GM18520 (cell line): Measurements from ENCODE around the gene PVALB.

ENCODE experiments used
- ATAC-seq: cut with Tn5 transposase; IDR thresholded peaks from one replicate; pipeline ENCODE4 v1.9.1; 2021; ENCODE audit not compliant: unreplicated experiment

PVALB gene

DNA sequence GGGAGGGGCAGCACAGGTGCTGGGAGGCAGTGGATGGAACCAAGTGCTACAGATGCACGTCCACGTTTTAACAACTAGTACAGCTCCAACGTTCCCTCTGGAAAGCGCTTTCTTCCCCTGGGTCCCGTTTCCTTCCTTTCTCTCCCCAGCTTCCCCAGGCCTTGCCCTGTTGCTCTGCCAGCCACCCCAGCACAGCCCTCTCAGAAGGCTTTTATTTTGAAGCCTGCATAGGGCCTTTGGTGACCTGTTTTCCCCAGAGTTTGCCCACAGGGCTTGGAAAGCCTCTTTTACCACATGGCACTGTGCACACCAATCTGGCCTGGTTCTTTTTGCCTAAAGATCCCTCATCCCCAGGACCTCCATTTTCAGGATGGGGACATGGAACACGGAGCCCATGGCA lies 30.1 kb upstream of the PVALB start:
- ATAC-seq = no peak

DNA sequence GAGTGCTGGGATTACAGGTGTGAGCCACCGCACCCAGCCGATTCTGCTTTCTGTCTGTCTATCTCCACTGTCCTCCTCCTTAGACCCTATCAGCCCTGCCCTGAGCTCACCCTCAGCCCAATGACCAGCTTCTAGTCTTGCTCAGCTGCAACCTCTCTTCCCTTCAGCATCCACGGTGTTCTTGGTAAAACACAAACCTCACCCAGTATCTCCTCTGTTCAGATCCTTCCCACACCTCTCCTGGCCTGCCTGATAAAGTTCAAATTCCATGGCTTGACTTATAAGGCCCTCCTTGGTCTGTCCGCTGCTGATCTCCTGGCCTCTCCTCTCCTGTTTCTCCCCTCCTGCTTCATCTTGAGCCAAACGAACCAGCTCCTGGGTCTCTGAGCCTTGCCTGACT lies 29.4 kb upstream of the PVALB start:
- ATAC-seq = no peak

DNA sequence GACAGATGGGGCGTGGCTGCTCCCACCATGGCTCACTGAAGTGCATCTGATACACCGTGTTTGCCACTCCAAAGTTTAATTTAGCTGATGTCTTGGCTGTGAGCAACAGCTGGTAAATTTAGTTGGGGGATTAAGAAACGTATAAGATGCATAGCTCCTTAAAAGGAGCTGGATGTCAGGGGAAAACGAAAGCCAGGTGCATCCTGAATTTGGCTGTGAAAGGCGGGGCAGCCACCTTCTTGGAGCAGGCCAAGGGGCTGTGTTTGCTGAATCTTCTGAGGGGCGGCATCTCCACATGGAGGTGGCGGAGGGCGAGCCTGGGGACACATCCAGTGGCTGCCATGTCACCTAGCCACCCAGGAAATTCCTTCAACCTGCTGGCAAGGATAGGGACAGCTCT lies 23.3 kb upstream of the PVALB start:
- ATAC-seq = no peak

DNA sequence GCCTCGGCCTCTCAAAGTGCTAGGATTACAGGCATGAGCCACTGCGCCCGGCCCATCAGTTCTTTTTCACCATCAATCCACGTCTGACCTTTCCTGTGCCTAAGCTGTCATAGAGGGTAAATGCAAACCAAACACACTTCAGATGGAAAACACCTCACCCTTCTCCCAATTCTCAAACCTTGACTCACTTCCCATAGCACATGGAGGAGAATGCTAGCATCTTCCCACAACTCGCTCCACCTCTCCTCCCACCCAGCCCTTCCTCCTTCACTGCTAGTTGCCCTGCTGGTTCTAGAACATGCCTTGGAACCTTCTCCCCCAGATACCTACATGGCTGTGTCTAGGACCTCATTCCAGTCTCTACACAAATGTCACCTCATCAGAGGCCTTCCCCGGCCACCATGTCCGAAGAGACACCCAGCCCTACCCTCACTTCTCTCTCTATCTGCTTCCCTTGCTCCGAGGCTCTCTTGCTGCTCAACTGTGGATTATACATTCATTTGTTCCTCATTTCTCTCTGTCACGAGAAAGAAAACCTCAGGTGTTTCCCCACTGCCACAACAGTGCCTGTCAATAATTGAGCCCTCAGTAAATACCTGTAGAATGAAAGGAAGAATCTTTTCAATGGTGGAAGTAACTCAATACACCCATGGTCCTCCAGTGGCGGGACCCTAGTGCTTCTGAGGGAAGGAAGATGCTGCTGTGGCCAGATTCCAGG lies 22.7 kb upstream of the PVALB start:
- ATAC-seq = no peak

DNA sequence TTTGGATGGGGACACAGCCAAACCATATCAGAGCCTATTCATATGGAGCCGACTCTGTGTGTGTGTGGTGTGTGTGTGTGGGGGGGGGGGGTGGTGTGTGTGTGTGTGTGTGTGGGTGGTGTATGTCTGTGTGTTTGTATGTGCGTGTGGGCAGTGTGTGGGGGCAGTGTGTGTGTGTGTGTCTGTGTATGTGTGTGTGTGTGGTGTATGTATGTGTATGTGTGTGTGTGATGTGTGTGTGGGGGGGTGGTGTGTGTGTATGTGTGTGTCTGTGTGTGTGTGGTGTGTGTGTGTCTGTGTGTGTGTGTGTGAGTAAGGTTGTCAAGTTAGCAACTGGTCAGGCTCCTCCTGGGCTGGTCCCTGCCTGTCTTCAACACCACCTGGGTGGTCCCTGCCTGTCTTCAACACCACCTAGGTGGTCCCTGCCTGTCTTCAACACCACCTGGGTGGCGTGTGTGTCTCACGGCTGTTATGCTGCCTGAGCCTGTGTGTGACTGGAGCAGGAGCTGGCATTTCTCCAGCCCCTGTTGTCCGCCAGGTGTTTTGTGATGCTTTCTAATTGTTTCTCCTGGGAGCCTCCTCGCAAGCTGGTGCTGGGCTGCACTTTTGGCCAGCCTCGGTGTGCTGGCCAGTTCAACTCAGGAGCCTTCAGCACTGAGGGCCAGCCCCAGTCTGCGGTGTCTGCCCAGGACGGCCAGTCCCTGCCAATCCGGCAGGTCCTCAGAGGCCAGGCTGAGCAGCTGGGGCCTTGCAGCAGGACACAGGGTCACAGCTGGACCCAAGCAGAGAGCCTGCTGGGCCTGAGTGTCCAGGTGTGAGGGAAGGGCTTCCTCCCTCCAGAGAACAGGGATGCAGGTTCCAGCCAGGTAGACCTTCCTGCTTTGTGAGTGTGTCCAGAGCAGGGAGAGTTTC lies 21.5 kb upstream of the PVALB start:
- no peak for ATAC-seq

DNA sequence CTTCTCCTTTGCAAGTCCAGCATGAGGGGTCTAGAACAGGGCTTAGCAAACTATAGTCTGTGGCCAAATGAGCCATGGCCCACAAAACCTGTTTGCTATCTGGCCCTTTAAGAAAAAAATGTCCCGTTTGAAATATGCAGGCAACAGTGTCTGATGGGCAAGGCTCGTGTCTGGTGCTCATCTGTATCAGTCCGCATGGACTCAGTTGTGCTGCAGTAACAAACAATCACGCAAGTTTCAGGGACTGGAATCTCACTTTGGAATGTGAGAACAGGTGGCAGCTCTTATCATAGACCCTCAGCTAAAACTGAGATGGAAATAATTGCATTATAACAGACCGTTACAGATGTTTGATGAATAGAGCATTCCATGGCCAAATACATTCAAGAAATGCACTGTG lies 19.1 kb upstream of the PVALB start:
- no peak for ATAC-seq

DNA sequence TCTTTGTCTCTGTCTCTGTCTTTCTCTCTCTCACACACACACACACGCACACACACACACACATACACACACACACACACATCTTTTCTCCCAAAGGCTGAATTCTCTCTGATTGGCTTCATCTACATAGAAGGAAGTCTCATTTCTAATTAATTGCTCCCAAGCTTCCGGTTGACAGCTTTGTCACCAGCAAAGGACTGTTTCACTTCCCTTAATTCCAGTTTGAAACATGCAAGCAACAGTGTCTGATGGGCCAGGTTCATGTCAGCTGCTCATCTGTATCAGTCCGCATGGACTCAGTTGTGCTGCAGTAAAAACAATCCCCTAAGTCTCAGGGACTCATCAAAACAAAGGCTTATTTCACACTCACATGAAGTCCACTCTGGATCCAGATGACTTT lies 16.2 kb upstream of the PVALB start:
- ATAC-seq = no peak

DNA sequence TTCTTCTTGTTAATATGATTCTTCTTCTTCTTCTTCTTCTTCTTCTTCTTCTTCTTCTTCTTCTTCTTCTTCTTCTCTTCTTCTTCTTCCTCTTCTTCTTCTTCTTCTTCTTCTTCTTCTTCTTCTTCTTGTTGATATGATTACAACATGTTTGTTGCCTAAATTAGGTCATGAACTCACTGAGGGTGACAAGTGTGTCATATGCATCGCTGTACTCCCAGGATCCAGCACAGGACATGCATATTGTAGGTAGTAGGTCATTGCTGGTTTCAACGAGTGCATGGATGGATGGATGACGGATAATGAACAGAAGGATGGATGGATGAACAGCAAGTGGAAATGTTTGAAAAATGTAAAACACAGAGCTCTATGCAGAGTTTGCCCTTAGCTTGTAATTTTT lies 14.9 kb upstream of the PVALB start:
- ATAC-seq = no peak

DNA sequence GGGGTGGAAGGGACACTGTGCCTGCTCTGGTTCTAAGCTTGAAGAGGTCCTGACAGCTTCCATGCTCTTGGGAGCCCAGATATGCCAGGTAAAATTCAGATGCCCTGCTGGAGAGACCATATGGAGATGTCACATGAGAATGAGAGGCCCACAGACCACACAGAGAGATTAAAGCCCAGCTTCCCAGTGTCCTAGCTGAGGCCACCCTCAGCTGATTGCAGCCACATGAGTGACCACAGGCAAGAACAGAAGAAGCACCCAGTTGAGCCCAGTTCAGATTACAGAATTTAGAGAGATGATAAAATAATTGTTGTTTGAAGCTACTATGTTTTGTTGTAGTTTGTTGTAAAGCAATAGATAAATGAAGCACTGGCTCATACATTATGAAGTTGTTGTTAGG lies 14.4 kb upstream of the PVALB start:
- no peak for ATAC-seq

DNA sequence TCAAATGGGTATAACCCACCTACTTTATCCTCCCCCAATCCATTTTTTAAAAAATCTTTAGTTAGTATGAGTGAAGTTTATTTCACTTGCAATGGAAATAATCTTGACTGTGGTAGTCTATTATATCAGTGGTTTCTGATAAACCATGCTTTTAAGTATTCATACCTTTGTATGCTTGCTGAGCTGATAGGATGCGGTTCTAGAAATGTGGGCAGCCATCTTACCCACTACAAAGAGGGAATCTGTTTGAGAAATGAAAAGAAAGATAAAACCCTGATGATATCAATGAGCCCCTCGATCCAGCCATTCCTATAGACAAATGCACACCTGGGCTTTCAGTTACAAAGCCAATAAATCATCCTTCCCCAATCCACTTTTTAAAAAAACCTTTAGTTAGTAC lies 13.8 kb upstream of the PVALB start:
- no peak for ATAC-seq

DNA sequence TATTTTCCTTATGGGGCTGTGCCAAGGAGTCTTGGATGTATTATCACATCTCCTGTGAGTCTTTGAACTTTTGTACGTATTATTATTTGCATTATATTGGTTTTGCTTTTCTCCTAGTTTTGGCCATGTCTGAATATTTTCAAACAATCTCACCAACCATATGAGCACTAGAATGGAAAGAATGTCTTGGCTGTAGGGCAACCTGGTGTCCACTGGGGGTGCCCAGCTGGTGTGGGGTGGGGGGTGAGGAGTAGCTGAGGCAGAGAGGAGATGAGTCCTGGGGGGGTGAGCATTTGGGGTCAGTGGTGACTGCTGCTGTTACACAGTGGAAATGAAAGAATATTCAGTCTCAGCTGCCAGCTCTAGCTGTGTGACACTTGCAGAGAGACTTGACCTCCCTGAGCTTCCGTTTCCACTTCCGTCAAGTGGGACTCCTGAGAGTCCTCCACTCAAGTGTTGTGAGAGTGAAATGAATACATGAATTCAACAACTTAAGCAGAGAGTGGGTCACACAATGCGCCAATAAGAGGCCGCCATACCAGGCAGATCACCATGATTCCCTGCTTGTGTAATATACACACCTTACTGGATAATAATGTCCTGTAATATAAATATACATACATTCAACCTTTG lies 12.7 kb upstream of the PVALB start:
- ATAC-seq = no peak

DNA sequence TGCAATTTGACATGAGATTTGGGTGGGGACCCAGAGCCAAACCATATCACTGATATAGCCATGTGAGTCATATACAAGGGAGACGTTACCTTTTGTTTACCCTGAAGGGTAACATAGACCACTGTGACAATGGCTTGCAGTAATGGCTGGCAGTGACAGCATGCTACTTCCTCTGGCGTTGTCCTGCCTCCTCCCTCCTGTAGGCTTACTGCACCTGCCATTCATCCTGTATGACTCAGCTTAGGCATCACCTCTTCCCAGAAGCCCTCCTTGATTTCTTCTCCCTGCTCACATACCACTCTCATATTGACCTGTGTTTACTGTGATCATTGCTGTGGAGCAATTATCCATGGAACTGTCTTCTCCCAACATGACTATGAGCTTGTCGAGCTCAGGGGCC lies 12.0 kb upstream of the PVALB start:
- ATAC-seq = no peak

DNA sequence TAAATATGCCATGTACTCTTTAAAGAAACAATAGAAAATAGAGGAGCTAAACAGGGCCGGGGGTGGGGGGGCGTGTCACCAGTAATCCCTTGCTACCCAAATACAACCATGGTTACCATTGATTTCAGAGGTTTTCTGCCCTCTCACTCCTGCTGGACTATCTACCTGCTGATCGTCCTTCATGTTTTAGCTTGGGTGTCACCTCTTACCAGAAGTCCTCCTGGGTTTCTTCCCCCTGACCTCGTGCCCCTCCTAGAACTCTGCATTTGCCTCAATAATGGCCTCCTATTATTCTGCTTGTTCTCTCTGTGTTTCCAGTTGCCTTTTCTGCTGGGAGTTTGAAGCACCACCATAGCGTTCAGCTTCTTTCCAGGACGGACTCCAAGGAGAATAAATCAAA lies 9.4 kb upstream of the PVALB start:
- no peak for ATAC-seq

DNA sequence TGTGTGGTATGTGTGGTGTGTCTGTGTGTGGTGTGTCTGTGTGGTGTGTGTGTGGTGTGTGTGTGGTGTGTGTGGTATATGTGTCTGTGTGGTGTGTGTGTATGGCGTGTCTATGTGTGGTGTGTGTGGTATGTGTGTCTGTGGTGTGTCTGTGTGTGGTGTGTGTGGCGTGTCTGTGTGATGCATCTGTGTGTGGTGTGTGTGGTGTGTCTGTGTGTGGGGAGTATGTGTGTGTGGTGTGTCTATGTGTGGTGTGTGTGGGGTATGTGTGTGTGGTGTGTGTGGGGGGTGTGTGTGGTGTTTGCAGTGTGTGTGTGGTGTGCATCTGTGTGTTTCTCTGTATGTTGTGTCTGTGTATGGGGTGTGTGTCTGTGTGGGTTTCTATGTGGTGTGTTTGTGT lies 7.8 kb upstream of the PVALB start:
- ATAC-seq = no peak

DNA sequence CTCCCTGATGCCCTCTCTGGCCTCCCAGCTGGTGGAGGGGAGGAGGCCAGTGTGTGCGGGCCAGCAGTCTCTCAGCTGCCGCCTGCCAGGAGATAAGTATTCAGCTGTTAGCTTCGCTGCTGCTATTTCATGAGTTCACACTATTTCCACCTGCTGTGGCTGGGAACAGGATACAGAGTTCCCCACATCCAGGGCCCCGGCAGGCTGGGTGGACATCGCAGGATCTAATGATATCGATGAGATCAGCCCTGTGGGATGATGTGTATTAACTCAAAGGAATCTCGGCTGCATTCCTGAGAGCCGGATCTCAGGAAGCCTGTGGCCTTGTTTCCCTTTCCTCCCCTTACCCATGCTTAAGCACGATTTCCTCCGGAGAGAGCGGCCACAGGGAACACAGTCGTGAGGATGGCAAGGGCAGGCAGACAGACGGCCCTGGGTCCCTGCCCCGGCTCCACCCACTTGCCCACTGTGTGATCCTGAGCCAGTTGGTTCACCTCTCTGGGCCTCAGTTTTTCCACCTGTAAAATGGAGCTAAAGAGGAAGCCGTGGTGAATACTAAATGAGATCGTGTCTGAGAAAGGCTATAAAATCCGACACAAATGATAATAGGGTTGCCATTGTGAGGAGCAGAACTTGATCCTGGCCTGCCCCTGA lies 6.5 kb upstream of the PVALB start:
- no peak for ATAC-seq

DNA sequence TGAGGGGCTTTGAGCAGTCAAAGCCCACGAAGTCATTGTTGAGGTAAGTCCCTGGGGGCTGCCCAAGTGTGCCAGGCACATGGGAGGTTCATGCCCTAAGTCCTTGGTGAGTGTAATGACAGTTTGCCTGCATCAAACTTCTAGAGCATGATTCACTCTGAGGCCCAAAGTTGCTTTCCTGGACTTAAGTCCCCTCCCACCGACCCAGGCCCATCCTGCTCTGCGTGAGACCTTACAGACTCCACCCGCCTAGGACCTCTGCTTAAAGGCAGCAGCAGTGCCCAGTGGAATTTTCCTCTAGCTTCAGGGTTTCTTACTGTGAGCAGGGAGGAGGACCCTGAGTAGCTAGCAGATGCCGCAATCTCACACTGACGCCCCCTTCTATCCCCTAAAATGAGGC lies 5.7 kb upstream of the PVALB start:
- ATAC-seq = no peak

DNA sequence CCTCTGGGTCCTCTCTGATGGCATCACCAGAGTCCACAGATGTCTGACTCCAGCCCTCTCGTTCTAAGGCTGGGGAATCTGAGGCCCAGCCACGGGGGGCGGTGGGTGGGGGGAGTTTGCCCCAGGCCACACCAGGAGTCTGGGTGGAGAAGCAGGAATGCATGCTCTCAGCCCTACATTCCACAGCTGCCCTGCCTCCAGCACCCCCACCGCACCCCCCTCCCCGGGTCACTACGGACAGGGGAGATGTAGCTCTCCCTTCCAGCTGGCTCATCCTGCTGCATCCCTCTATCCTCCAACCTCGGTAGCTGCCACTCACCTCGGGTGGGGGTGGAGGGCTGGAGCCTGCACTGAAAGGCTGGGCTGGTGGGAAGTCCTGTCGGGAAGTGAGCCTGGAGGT lies 2.3 kb upstream of the PVALB start:
- no peak for ATAC-seq

DNA sequence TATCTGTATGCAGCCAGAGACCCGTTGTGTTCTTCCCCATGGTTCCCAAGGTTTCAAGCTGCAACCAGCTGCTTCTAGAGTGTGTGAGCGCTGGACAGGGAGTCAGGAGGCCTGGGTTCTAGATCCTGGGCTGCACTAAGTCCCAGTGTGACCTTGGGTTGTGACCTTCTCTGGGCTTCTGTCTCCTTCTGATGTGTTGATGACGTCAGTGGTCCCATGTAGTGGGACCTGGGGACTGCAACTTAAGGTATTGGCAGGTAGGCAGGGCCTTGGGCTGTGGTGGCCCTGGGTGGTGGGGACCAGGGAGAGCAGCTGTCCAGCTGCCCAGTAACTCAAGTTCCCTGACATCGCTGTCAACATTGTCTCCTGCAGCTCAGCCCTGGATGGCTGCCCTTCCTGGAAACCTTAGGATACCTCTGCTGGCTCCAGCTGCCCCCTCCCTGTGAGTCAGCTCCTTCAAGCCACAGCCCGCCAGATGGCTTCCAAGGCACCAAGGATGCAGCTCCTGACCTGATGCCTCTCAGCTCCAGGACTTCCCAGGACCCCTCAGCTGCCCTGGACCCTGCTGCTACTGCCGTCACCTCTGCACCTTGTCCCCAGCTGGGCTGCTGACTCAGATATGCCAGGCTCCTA lies 1.3 kb upstream of the PVALB start:
- no peak for ATAC-seq

DNA sequence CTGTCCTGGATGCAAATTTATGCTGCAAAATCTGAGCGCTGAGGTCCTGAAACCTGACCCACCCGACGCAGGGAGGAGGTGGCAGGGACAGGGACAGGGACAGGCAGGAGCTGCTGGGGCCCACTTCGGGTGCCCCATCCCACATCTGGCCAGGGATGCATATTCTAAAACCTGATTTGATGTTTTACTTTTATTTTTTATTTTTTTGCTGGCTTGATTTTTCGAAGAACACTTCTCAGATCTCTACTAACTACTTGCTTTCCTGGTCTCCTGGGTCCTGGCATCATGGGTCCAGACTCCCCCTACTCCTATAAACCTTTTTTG lies 652 bp upstream of the PVALB start:
- no peak for ATAC-seq

DNA sequence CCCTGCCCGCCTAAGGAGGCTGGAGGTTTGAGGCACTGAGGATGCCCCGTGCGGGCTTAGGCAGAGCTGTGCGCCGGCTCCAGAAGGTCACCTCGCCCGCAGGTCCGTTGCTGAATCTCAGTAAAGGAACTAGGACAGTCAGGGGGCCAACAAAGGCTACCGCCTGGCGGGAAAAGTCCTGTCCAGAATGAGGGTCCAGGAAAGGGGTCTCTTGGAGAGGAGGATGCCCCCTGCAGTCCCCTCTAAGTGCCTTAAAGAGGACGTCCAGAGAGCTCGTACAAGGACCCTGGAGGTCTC lies 548 bp downstream of the PVALB start:
- ATAC-seq = no peak

DNA sequence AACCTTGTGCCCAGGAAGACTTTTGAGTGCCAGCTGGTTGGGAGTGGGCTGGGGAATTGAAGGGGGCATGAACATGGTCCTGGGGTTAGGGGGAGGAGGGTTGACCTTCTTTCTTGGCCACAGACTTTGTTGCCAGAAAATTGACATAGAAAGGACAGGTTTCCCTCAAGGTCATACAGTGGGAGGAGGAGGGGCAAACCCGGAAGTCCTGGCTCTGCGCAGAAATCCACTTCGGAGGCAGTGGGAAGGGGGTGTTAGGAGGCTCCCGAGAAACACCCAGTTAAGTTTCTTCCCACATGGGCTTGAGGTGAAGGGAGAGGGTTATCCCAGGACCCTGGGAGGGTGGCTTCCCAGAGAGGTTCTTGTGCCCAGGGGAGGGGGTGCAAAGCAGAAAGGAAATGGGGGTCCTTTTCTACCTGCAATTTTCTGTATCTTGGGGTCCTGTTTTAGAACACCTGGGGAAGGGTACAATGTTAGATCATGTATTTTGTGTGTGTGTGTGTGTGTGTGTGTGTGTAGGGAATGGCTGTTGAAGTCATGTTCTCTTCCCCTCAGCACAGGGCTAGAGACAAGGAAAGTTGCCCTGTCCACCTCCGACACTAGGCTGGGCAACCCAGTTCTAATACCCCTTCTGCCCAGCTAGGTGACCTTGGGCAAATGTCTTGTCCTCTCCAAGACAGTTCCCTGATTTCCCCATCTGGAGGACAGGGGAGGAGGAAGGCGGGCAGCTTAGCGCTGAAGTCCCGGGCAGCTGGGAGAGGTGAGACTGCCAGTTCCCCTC lies 1.1 kb downstream of the PVALB start:
- no peak for ATAC-seq
